Heart left ventricle (tissue), 16 donors: ENCODE measurements around the gene TRAK1. TPM values are rescaled to one million over a fixed set of nuclear protein-coding genes. Genes with fewer than 3 reads are reported as not detected.

ENCODE experiments used
- ATAC-seq, 4 donors: fragments of 200-7000 bp; cut with Tn5 transposase; one replicate each; pipeline ENCODE4 v1.9.1; 2020 to 2022; ENCODE audit warnings: moderate library complexity in 4 of 4, mild to moderate bottlenecking in 3 of 4, moderate number of reproducible peaks in 1 of 4
- DNase-seq, 5 donors: peaks; one replicate each; pipeline ENCODE4 v3.0.0-alpha.2; 2020
- H3K27ac ChIP-seq, 12 donors: fragments of 200-600 bp; sonication (generic) in 4 of 12; one replicate each; pipeline versions ENCODE4 v1.5.0 to v1.8.0; 2016 to 2022; ENCODE audit warnings: mild to moderate bottlenecking in 2 of 12
- H3K27me3 ChIP-seq, 9 donors: fragments of 200-600 bp; sonication (generic) in 2 of 9; one replicate each; pipeline versions ENCODE4 v1.5.1 to v1.8.0; 2016 to 2022; ENCODE audit warnings: mild to moderate bottlenecking in 3 of 9
- H3K36me3 ChIP-seq, 9 donors: fragments of 200-600 bp; sonication (generic) in 2 of 9; one replicate each; pipeline versions ENCODE4 v1.5.0 to v1.8.0; 2018 to 2022; ENCODE audit warnings: mild to moderate bottlenecking in 2 of 9
- H3K4me1 ChIP-seq, 12 donors: fragments of 200-600 bp; sonication (generic) in 4 of 12; one replicate each; pipeline versions ENCODE4 v1.5.0 to v1.8.0; 2016 to 2022; ENCODE audit warnings: mild to moderate bottlenecking in 3 of 12
- H3K4me3 ChIP-seq, 12 donors: fragments of 200-600 bp; sonication (generic) in 4 of 12; one replicate each; pipeline versions ENCODE4 v1.5.0 to v1.8.0; 2017 to 2022; ENCODE audit warnings: mild to moderate bottlenecking in 9 of 12, moderate library complexity in 4 of 12
- H3K9me3 ChIP-seq, 12 donors: fragments of 200-600 bp; sonication (generic) in 4 of 12; one replicate each; pipeline versions ENCODE4 v1.5.0 to v1.8.0; 2016 to 2022; ENCODE audit warnings: mild to moderate bottlenecking in 1 of 12
- CTCF ChIP-seq, 12 donors: fragments of 200-600 bp; sonication (generic) in 4 of 12; IDR thresholded peaks; one replicate each; pipeline versions ENCODE4 v1.5.0 to v1.8.0; 2018 to 2022; ENCODE audit warnings: antibody characterized with exemption in 12 of 12, mild to moderate bottlenecking in 5 of 12
- POLR2A ChIP-seq, 2 donors: fragments of 450-650 bp; IDR thresholded peaks; one replicate each; pipeline ENCODE4 v1.6.1; 2017; ENCODE audit warnings: antibody characterized with exemption in 2 of 2, mild to moderate bottlenecking in 2 of 2, moderate library complexity in 2 of 2
- WGBS, 4 donors: extraction: QIAGEN DNeasy Blood & Tissue Kit in 2 of 4; methylation state at CpG; one replicate each; pipeline versions ENCODE4 v1.1.5 to v1.1.7; 2013 to 2018; 5-methylcytosine and 5-hydroxymethylcytosine counted together
- intact Hi-C, 10 donors: fragments of 100-400 bp; cut with DNase I; formaldehyde crosslinking; loops; one replicate each; pipeline versions ENCODE4 v1.11.1 to v1.14.2; 2022
- long read RNA-seq, 3 donors: library from polyadenylated mRNA; unstranded; transcript quantifications; one replicate each; pipeline ENCODE4 v2.0.0, GENCODE V29; 2020 to 2021
- polyA plus RNA-seq, 2 donors: library from polyadenylated mRNA; stranded (reverse); fragments of 200-250 nt; gene quantifications; one replicate each; pipeline ENCODE4 v1.2.3, GENCODE V29; 2013
- total RNA-seq, 9 donors: library from RNA; depleted of rRNA in 2 of 9; stranded (reverse); fragments of >200 nt in 2 of 9; fragmentation: NEBNext Ultra II Directional in 3 of 9; extraction: Animal tissue kit (Norgen Biotek cat#: 25700) in 3 of 9; gene quantifications; one replicate each; pipeline versions ENCODE4 v1.1.0 to v1.2.4, GENCODE V29; 2016 to 2023
- donor health status: ischemic (EF 13 %, LVEDD 7.1; RV severe dilation, severe dysfunction).
- donor health status: healthy with polysubstance abuse.
- donor health status: DM: no; HTN: yes; CAD: no.
- donor health status: DM: no; HTN: no; CAD: no.
- donor health status: ischemic (EF 25% LVEDD 6.9; RV normal size, moderate dysfunction).
- donor health status: ischemic (EF 25% LVEDD 5.7; RV mildly dilated, moderate dysfunction).
- donor health status: healthy.
- donor health status: DM: yes; HTN: yes; CAD: no.
- donor health status: ischemic (EF 35%, LVEDD 5.7; RV mildly dilated, moderate dysfunction).
- donor health status: nonischemic (EF 11% LVEDD 7.7; RV severe dilation, severe dysfunction).
- donor health status: DM: yes; HTN: yes; CAD: no.
- donor health status: PGD.
- donor health status: ischemic (EF 29% LVEDD 5.4; RV normal size, mild dysfunction).
- donor health status: nonischemic (EF 23%, LVEDD 6.1; RV moderate dilation, normal function).

The TRAK1 gene
- 100 to 1,000 TPM; 149 to 364 (median 272) TPM for total RNA-seq
- polyA plus RNA-seq: 10 to 100 TPM; 53.3 to 76.3 TPM
- long read RNA-seq, donor 1, full-length matches to known transcripts: 12 of 96 reads
- long read RNA-seq, donor 1, partial matches to known transcripts: 68 of 96 reads
- long read RNA-seq, donor 1, other reads (novel, unspliced or antisense): 16 of 96 reads
- long read RNA-seq, donor 2, transcript TRAK1-208 (13 exons, 2,008 nt): major isoform, 8 of 217 reads
- long read RNA-seq, donor 2, partial matches to known transcripts: 193 of 217 reads
- long read RNA-seq, donor 2, other reads (novel, unspliced or antisense): 16 of 217 reads
- long read RNA-seq, donor 3, transcript TRAK1-208 (13 exons, 2,008 nt): major isoform, 6 of 88 reads
- long read RNA-seq, donor 3, partial matches to known transcripts: 69 of 88 reads
- long read RNA-seq, donor 3, other reads (novel, unspliced or antisense): 13 of 88 reads

GRCh38 chr3:42090973-42091731 is at the start of gene TRAK1:
TRAK1 (plus strand) TSS chr3:42091357; CDS start chr3:42091470, 113 bp downstream.
- peaks cover 0 to 43% (median 26%) of the 10 kb centered on the region in 9 donors for H3K36me3 ChIP-seq
- intact Hi-C loops: no loop called here

GRCh38 chr3:42042747-42043098 is 48.4 kb upstream of the TRAK1 start:
- WGBS, 4 donors: 10 to 21% (median 15%) methylated on average over 5 of the region's 5 CpGs
- Histone ChIP-seq H3K27me3 (no peaks in the 10 kb centered on the region), H3K36me3 (no peaks in the 10 kb centered on the region), H3K4me3 (peak overlapping the region in 5 of 12 donors; percentile 3 to 34 (median 20)), H3K9me3 (no peaks in the 10 kb centered on the region), H3K4me1 (peaks cover 13 to 93% (median 58%) of the 10 kb centered on the region in 12 donors), H3K27ac (peak overlapping the region in 11 of 12 donors; percentile 62 to 86 (median 78))
- peak in 2 of 4 donors; percentile 28 to 31 for ATAC-seq
- TF ChIP-seq POLR2A (IDR thresholded peaks at IDR 0.05) (no peak), CTCF (IDR thresholded peaks at IDR 0.05) (no peak)
- intact Hi-C loops: no loop called here
- DNase-seq: no peak

More at GRCh38 chr3:42090973-42091731, at the start of gene TRAK1:
- peak; percentile 67 to 82 (median 76) for ATAC-seq
- Histone ChIP-seq H3K27me3 (no peaks in the 10 kb centered on the region), H3K4me3 (peak within 1 kb of the TSS in 10 of 12 donors; percentile 3 to 54 (median 30)), H3K9me3 (peaks cover 0 to 7% (median 0%) of the 10 kb centered on the region in 12 donors), H3K4me1 (peaks cover 3 to 82% (median 26%) of the 10 kb centered on the region in 12 donors), H3K27ac (peak within 1 kb of the TSS; percentile 43 to 89 (median 78))
- DNase-seq: peak; percentile 37 to 56 (median 44)
- WGBS, 4 donors: 42 to 54% (median 49%) methylated on average over 14 of the region's 14 CpGs
- TF ChIP-seq POLR2A (IDR thresholded peaks at IDR 0.05): no peak
- no peak for TF ChIP-seq CTCF (IDR thresholded peaks at IDR 0.05)

GRCh38 chr3:42043099-42043813 is 47.9 kb upstream of the TRAK1 start:
- intact Hi-C loops: no loop called here
- WGBS, 4 donors: 8 to 16% (median 12%) methylated on average over 9 of the region's 9 CpGs
- Histone ChIP-seq H3K9me3 (no peaks in the 10 kb centered on the region), H3K4me1 (peaks cover 11 to 93% (median 57%) of the 10 kb centered on the region in 12 donors), H3K4me3 (peak overlapping the region in 5 of 12 donors; percentile 3 to 34 (median 20)), H3K27me3 (no peaks in the 10 kb centered on the region), H3K36me3 (no peaks in the 10 kb centered on the region), H3K27ac (peak overlapping the region in 11 of 12 donors; percentile 62 to 86 (median 78))
- ATAC-seq (peak; percentile 68 to 89 (median 86)), DNase-seq (peak; percentile 71 to 89 (median 83))
- TF ChIP-seq POLR2A (IDR thresholded peaks at IDR 0.05) (no peak), CTCF (IDR thresholded peaks at IDR 0.05) (no peak)
